Left ventricle myocardium inferior (tissue), 1 donor: ENCODE measurements around the gene RFC1. TPM values are rescaled to one million over a fixed set of nuclear protein-coding genes. Genes with fewer than 3 reads are reported as not detected.

Experiments
- DNase-seq: peaks from one replicate; pipeline ENCODE4 v3.0.0-alpha.2; 2020
- H3K27ac ChIP-seq: fragments of 200-600 bp; replicated peaks from 2 replicates; pipeline ENCODE4 v1.8.0; 2021
- H3K27me3 ChIP-seq: fragments of 200-600 bp; 2 replicates; pipeline ENCODE4 v1.8.0; 2021; ENCODE audit warnings: low read depth
- H3K36me3 ChIP-seq: fragments of 200-600 bp; 2 replicates; pipeline ENCODE4 v1.8.0; 2021
- H3K4me1 ChIP-seq: fragments of 200-600 bp; 2 replicates; pipeline ENCODE4 v1.8.0; 2021
- H3K4me3 ChIP-seq: fragments of 200-600 bp; 2 replicates; pipeline ENCODE4 v1.8.0; 2021; ENCODE audit warnings: mild to moderate bottlenecking, moderate library complexity
- H3K9me3 ChIP-seq: fragments of 200-600 bp; replicated peaks from 2 replicates; pipeline ENCODE4 v1.8.0; 2021
- intact Hi-C: fragments of 100-400 bp; cut with micrococcal nuclease; formaldehyde crosslinking; loops from one replicate; pipeline ENCODE4 v1.11.0; 2022
- total RNA-seq: library from RNA; stranded (reverse); fragmentation: NEBNext Ultra II Directional; extraction: Animal tissue kit (Norgen Biotek cat#: 25700); gene quantifications from one replicate; pipeline ENCODE4 v1.2.1, GENCODE V29; 2021
- TF ChIP-seq, protein P1 (sequence below): fragments of 200-600 bp; IDR thresholded peaks from 2 replicates; pipeline ENCODE4 v1.8.0; 2021; ENCODE audit warnings: antibody characterized with exemption, mild to moderate bottlenecking, borderline replicate concordance
- donor health status: DM: no; HTN: yes; CAD: no; lungs with severe emphysema.

Gene RFC1
- total RNA-seq, 1 donor from 2014 or later: 22.0 TPM

DNA sequence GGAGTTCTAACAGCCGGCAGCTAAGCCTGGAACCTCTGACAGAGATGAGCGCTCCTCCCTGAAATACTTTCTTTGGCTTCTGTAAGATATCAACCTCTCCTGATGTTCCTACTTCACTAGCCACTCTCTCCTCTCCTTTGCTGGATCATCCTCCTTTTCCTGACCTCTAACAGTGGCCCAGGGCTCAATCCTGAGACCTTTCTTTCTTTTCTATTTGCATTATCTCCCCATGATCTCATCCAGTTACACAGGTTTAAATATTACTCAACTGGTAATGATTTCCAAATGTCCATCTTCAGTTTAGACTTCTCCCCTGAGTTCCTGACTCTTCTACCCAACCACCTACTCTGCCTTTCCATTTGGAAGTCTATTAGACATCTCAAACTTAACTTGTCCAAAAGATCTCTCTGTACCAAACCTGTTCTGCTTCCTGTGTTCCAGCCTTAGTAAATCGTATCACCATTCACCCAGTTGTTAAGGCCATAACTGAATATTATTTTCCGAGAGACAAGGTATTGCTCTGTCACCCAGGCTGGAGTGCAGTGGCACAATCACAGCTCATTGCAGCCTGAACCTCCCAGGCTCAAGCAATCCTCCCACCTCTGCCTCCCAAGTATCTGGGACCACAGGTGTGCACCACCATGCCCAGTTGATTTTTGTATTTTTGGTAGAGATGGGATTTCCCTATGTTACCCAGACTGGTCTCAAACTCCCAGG is 41.1 kb downstream of the RFC1 start:
- H3K36me3 ChIP-seq: peaks cover 43% of the 10 kb centered on the region
- no peaks in the 10 kb centered on the region for H3K27me3 ChIP-seq
- no peak for DNase-seq
- intact Hi-C loops: no loop called here
- H3K27ac ChIP-seq: no peak overlapping the region
- H3K4me1 ChIP-seq: no peaks in the 10 kb centered on the region
- no peak overlapping the region for H3K4me3 ChIP-seq
- no peaks in the 10 kb centered on the region for H3K9me3 ChIP-seq
- TF ChIP-seq, protein P1, sequence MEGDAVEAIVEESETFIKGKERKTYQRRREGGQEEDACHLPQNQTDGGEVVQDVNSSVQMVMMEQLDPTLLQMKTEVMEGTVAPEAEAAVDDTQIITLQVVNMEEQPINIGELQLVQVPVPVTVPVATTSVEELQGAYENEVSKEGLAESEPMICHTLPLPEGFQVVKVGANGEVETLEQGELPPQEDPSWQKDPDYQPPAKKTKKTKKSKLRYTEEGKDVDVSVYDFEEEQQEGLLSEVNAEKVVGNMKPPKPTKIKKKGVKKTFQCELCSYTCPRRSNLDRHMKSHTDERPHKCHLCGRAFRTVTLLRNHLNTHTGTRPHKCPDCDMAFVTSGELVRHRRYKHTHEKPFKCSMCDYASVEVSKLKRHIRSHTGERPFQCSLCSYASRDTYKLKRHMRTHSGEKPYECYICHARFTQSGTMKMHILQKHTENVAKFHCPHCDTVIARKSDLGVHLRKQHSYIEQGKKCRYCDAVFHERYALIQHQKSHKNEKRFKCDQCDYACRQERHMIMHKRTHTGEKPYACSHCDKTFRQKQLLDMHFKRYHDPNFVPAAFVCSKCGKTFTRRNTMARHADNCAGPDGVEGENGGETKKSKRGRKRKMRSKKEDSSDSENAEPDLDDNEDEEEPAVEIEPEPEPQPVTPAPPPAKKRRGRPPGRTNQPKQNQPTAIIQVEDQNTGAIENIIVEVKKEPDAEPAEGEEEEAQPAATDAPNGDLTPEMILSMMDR: no peak

DNA sequence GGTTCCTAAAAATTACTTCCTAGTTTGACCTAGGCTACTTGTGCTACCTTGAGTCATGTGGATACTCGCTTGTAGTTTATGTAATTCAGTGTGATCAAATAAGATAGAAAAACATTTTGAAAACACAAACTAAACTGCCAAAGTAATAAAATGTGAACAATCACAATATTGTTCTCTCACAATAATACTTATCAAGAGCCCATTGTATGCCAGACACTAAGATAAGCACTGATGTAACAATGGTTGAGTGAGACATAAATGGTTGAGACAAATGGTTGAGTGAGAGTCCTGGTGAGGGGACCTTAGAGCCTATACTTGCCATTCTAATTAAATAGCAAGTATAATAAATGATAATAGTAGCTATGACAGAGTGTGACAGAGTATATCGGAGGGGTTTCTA is 41.7 kb downstream of the RFC1 start:
- Histone ChIP-seq H3K36me3 (peaks cover 48% of the 10 kb centered on the region), H3K4me3 (no peak overlapping the region), H3K27me3 (no peaks in the 10 kb centered on the region), H3K9me3 (no peaks in the 10 kb centered on the region), H3K27ac (no peak overlapping the region), H3K4me1 (no peaks in the 10 kb centered on the region)
- no peak for DNase-seq
- intact Hi-C loops: no loop called here
- TF ChIP-seq, protein P1: no peak

DNA sequence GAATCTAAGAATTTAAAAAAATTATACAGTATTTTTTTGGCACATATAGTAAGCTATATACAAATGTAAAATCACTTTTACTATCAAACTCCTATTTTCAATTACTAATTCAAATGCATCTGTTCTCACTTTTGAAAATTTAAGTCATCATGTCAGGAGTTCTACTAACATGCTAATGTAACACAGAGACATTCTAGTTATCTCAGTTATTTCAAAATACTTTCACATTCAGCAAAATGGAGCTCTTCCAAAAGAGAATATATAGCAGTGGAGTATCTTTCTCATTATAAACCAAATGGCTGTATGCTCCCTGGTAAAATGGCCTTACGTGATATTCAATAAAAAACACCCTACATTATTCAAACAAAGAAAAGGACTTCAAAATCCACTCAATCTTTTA is 42.3 kb downstream of the RFC1 start:
- peaks cover 49% of the 10 kb centered on the region for H3K36me3 ChIP-seq
- no peaks in the 10 kb centered on the region for H3K27me3 ChIP-seq
- no peaks in the 10 kb centered on the region for H3K4me1 ChIP-seq
- no peaks in the 10 kb centered on the region for H3K9me3 ChIP-seq
- no peak overlapping the region for H3K4me3 ChIP-seq
- no peak for DNase-seq
- intact Hi-C loops: no loop called here
- TF ChIP-seq, protein P1: no peak
- no peak overlapping the region for H3K27ac ChIP-seq

DNA sequence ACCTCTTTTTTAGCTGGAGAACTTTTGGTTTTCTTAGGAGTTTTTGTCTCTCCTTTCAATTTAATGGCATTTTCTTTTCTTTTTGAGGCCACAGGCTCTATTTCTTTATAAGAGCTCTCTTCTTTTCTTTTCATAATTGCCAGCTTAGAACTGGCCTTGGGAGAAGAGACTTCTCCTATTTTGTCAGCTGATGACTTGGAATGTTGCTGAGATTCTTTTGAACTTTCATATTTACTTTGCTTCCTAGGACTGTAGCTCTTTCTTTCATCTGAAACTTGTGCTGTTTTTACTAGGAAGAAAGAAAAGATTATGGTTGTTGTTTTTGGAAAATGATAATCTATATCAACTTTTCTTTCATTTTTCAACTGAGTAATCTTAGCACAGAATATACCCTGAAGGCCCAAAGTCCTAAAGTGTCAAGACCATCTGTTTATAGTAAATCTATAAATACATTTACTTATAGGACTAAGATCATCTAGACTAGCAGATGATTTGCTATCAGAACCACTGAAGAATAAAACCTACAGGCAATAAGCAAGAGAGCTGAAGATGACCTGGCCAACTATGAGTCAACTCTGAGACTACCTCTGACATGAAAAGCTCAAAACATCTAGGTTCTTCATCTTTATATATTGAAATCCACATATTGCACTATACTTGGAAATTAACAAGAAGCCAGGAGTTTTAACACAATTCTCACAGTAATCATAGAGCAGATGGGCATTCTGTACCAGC is 45.6 kb downstream of the RFC1 start:
- Histone ChIP-seq H3K9me3 (no peaks in the 10 kb centered on the region), H3K4me3 (no peak overlapping the region), H3K27ac (no peak overlapping the region), H3K27me3 (no peaks in the 10 kb centered on the region), H3K4me1 (no peaks in the 10 kb centered on the region), H3K36me3 (peaks cover 47% of the 10 kb centered on the region)
- intact Hi-C loops: no loop called here
- no peak for DNase-seq
- TF ChIP-seq, protein P1: no peak

DNA sequence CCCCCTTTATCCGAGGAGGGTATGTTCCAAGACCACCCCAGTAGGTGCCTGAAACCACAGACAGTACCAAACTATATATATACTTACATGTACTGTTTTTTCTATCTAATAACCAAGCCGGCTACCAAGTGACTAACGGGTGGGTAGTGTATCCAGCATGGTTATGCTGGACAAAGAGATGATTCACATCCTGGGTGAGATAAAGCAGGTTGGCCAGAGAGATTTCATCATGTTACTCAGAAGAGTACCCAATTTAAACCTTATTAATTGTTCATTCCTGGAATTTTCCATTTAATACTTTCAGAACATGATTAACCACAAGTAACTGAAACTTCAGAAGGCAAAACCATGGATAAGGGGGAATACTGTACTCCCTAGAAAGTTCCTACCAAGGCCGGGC is 46.5 kb downstream of the RFC1 start:
- Histone ChIP-seq H3K27ac (no peak overlapping the region), H3K9me3 (no peaks in the 10 kb centered on the region), H3K27me3 (no peaks in the 10 kb centered on the region), H3K36me3 (peaks cover 48% of the 10 kb centered on the region), H3K4me3 (no peak overlapping the region), H3K4me1 (no peaks in the 10 kb centered on the region)
- TF ChIP-seq, protein P1: no peak
- intact Hi-C loops: no loop called here
- no peak for DNase-seq
